IMR-90 (cell line): ENCODE data around the gene ABCB4.

Source experiments
- CEBPB ChIP-seq: IDR thresholded peaks from 2 replicates; pipeline ENCODE4 v1.6.1; 2012; ENCODE audit warnings: low read depth, low read length, improper control_type of control experiment
- FOS ChIP-seq: fragments of 150-350 bp; IDR thresholded peaks from 2 replicates; pipeline ENCODE4 v1.6.1; 2016; ENCODE audit warnings: low read depth, low read length
- POLR2A ChIP-seq: IDR thresholded peaks from 2 replicates; pipeline ENCODE4 v1.6.1; 2012; ENCODE audit warnings: mild to moderate bottlenecking, low read depth, low read length
- RAD21 ChIP-seq: IDR thresholded peaks from 2 replicates; pipeline ENCODE4 v1.6.1; 2012; ENCODE audit warnings: low read length, improper control_type of control experiment
- USF2 ChIP-seq: fragments of 150-350 bp; IDR thresholded peaks from 2 replicates; pipeline ENCODE4 v1.6.1; 2017; ENCODE audit warnings: mild to moderate bottlenecking, antibody characterized with exemption, low read length, low read depth
- TF ChIP-seq, protein P1 (sequence below): conservative IDR thresholded peaks from 2 replicates; pipeline ENCODE4 v1.5.1; 2012; ENCODE audit warnings: mild to moderate bottlenecking, low read depth, low read length, improper control_type of control experiment
- TF ChIP-seq, protein P2 (sequence below): fragments of 150-350 bp; IDR thresholded peaks from 2 replicates; pipeline ENCODE4 v1.6.1; 2016; ENCODE audit warnings: low read depth, mild to moderate bottlenecking, low read length, moderate library complexity, borderline replicate concordance

- TF ChIP-seq, protein P1, sequence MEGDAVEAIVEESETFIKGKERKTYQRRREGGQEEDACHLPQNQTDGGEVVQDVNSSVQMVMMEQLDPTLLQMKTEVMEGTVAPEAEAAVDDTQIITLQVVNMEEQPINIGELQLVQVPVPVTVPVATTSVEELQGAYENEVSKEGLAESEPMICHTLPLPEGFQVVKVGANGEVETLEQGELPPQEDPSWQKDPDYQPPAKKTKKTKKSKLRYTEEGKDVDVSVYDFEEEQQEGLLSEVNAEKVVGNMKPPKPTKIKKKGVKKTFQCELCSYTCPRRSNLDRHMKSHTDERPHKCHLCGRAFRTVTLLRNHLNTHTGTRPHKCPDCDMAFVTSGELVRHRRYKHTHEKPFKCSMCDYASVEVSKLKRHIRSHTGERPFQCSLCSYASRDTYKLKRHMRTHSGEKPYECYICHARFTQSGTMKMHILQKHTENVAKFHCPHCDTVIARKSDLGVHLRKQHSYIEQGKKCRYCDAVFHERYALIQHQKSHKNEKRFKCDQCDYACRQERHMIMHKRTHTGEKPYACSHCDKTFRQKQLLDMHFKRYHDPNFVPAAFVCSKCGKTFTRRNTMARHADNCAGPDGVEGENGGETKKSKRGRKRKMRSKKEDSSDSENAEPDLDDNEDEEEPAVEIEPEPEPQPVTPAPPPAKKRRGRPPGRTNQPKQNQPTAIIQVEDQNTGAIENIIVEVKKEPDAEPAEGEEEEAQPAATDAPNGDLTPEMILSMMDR = no peak
- TF ChIP-seq CEBPB = no peak
- TF ChIP-seq FOS = no peak
- TF ChIP-seq, protein P2, sequence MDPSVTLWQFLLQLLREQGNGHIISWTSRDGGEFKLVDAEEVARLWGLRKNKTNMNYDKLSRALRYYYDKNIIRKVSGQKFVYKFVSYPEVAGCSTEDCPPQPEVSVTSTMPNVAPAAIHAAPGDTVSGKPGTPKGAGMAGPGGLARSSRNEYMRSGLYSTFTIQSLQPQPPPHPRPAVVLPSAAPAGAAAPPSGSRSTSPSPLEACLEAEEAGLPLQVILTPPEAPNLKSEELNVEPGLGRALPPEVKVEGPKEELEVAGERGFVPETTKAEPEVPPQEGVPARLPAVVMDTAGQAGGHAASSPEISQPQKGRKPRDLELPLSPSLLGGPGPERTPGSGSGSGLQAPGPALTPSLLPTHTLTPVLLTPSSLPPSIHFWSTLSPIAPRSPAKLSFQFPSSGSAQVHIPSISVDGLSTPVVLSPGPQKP = no peak
- TF ChIP-seq USF2 = no peak
- no peak for TF ChIP-seq RAD21
- TF ChIP-seq POLR2A = no peak
These were observed 28.3 kb downstream of the ABCB4 start for GRCh38 chr7:87447116-87447635.
